Motor neuron (in vitro differentiated cells): ENCODE measurements around the gene PLEKHA3. TPM values are rescaled to one million over a fixed set of nuclear protein-coding genes. Genes with fewer than 3 reads are reported as not detected.

Experiments used
- ATAC-seq, 8 experiments: fragments of 200-7000 bp; cut with Tn5 transposase; replicated peaks in 6 of 8; 2 replicates each; pipeline ENCODE4 v1.8.0; 2021; ENCODE audit warnings: mild to moderate bottlenecking in 8 of 8, moderate library complexity in 8 of 8
- H3K27ac ChIP-seq, 2 donors: fragments of 250-450 bp; sonication (Bioruptor Pico); 2 replicates each; pipeline ENCODE4 v1.9.0; 2021; ENCODE audit warnings: antibody characterized with exemption in 2 of 2, mild to moderate bottlenecking in 2 of 2, moderate library complexity in 1 of 2
- H3K4me1 ChIP-seq, 2 donors: fragments of 250-450 bp; sonication (Bioruptor Pico); replicated peaks in 1 of 2; 2 replicates each; pipeline ENCODE4 v1.6.1; 2021; ENCODE audit warnings: antibody characterized with exemption in 2 of 2, mild to moderate bottlenecking in 2 of 2, moderate library complexity in 1 of 2
- H3K4me3 ChIP-seq, 5 donors: fragments of 250-450 bp; sonication (Bioruptor Pico); 2 replicates each; pipeline ENCODE4 v1.9.0; 2021; ENCODE audit warnings: antibody characterized with exemption in 5 of 5, mild to moderate bottlenecking in 5 of 5, moderate library complexity in 4 of 5
- WGBS, 10 experiments: fragments of 450-650 bp; shearing (Covaris generic); methylation state at CpG; one replicate each; pipeline ENCODE4 v1.0.0; 2022; 5-methylcytosine and 5-hydroxymethylcytosine counted together
- in situ Hi-C, 9 experiments: fragments of 400-800 bp; cut with MboI; loops; one replicate each; pipeline ENCODE4 v1.15.0; 2021; ENCODE audit warnings: low sequenced_read_pairs in 9 of 9, low pct_unique_long_range_greater_than_20kb in 2 of 9; ENCODE audit not compliant: unreplicated experiment in 9 of 9
- total RNA-seq, 8 experiments: library from RNA; unstranded; fragments of 300-600 nt; gene quantifications; 2 replicates each; pipeline versions ENCODE4 v1.2.3 to v1.2.4, GENCODE V29; 2022

Gene PLEKHA3
- total RNA-seq, 8 experiments from 2014 or later = 6.0 to 20.0 (median 8.5) TPM

- in situ Hi-C loops = no loop called here
- 0 to 67% (median 50%) methylated on average over 1 to 6 of the region's 6 CpGs; no CpG with 5 or more reads in 1 of the 10 experiments for WGBS, 10 experiments
- ATAC-seq = peak in 3 of 8 experiments; percentile 1 to 49 (median 2)
- no peak overlapping the region for H3K27ac ChIP-seq
- H3K4me1 ChIP-seq = peaks cover 19 to 27% of the 10 kb centered on the region in 2 donors
- H3K4me3 ChIP-seq = no peak overlapping the region
These were observed 4.2 kb downstream of the PLEKHA3 start for GRCh38 chr2:178484245-178485041.

- no peak for ATAC-seq
- WGBS, 10 experiments = 15 to 79% (median 67%) methylated on average over 2 to 3 of the region's 3 CpGs; no CpG with 5 or more reads in 3 of the 10 experiments
- in situ Hi-C loops = no loop called here
- H3K4me3 ChIP-seq = no peak overlapping the region
- H3K27ac ChIP-seq = no peak overlapping the region
- H3K4me1 ChIP-seq = peaks cover 19 to 23% of the 10 kb centered on the region in 2 donors
These were observed 5.1 kb downstream of the PLEKHA3 start for GRCh38 chr2:178485356-178485755.

GRCh38 chr2:178491612-178492011 is 11.4 kb downstream of the PLEKHA3 start:
- ATAC-seq = no peak
- no peak overlapping the region for H3K27ac ChIP-seq
- 81 to 100% (median 96%) methylated on average over 1 to 6 of the region's 6 CpGs; no CpG with 5 or more reads in 2 of the 10 experiments for WGBS, 10 experiments
- no peaks in the 10 kb centered on the region for H3K4me1 ChIP-seq
- in situ Hi-C loops = no loop called here
- H3K4me3 ChIP-seq = no peak overlapping the region

- in situ Hi-C loops = no loop called here
- no peaks in the 10 kb centered on the region for H3K4me1 ChIP-seq
- no peak for ATAC-seq
- 57 to 100% (median 89%) methylated on average over 1 to 4 of the region's 4 CpGs; no CpG with 5 or more reads in 1 of the 10 experiments for WGBS, 10 experiments
- no peak overlapping the region for H3K27ac ChIP-seq
- no peak overlapping the region for H3K4me3 ChIP-seq
These were observed 15.8 kb downstream of the PLEKHA3 start for GRCh38 chr2:178496049-178496448.

GRCh38 chr2:178498137-178498536 is 17.9 kb downstream of the PLEKHA3 start:
- H3K4me1 ChIP-seq = no peaks in the 10 kb centered on the region
- in situ Hi-C loops = no loop called here
- peak in 3 of 8 experiments; percentile 86 to 100 (median 100) for ATAC-seq

GRCh38 chr2:178499640-178500039 is 19.4 kb downstream of the PLEKHA3 start:
- no peak overlapping the region for H3K27ac ChIP-seq
- ATAC-seq = no peak
- WGBS, 10 experiments = 90 to 100% (median 100%) methylated on average over 1 to 3 of the region's 3 CpGs; no CpG with 5 or more reads in 2 of the 10 experiments
- in situ Hi-C loops = no loop called here
- no peak overlapping the region for H3K4me3 ChIP-seq
- H3K4me1 ChIP-seq = no peaks in the 10 kb centered on the region

More at GRCh38 chr2:178498137-178498536, 17.9 kb downstream of the PLEKHA3 start:
- Histone ChIP-seq H3K4me3 (no peak overlapping the region), H3K27ac (no peak overlapping the region)

GRCh38 chr2:178502751-178503150 is 22.5 kb downstream of the PLEKHA3 start:
- ATAC-seq = no peak

GRCh38 chr2:178506101-178506500 is 25.8 kb downstream of the PLEKHA3 start:
- Histone ChIP-seq H3K27ac (no peak overlapping the region), H3K4me3 (no peak overlapping the region), H3K4me1 (no peaks in the 10 kb centered on the region)
- no peak for ATAC-seq
- 63 to 100% (median 100%) methylated on average over 1 of the region's 1 CpG; no CpG with 5 or more reads in 3 of the 10 experiments for WGBS, 10 experiments
- in situ Hi-C loops = no loop called here

More at GRCh38 chr2:178502751-178503150, 22.5 kb downstream of the PLEKHA3 start:
- no peak overlapping the region for H3K4me3 ChIP-seq
- 58 to 100% (median 91%) methylated on average over 4 of the region's 4 CpGs for WGBS, 10 experiments
- H3K4me1 ChIP-seq = no peaks in the 10 kb centered on the region
- H3K27ac ChIP-seq = no peak overlapping the region
- in situ Hi-C loops = no loop called here

- H3K27ac ChIP-seq = no peak overlapping the region
- no peaks in the 10 kb centered on the region for H3K4me1 ChIP-seq
- in situ Hi-C loops = no loop called here
- 76 to 100% (median 95%) methylated on average over 1 to 2 of the region's 2 CpGs for WGBS, 10 experiments
- no peak overlapping the region for H3K4me3 ChIP-seq
- ATAC-seq = no peak
These were observed 26.3 kb downstream of the PLEKHA3 start for GRCh38 chr2:178506524-178506923.

- in situ Hi-C loops = no loop called here
- 83 to 100% (median 100%) methylated on average over 1 of the region's 1 CpG for WGBS, 10 experiments
- no peak overlapping the region for H3K27ac ChIP-seq
- no peaks in the 10 kb centered on the region for H3K4me1 ChIP-seq
- H3K4me3 ChIP-seq = no peak overlapping the region
- ATAC-seq = no peak
These were observed 26.7 kb downstream of the PLEKHA3 start for GRCh38 chr2:178506949-178507348.

- Histone ChIP-seq H3K27ac (no peak overlapping the region), H3K4me3 (no peak overlapping the region), H3K4me1 (no peaks in the 10 kb centered on the region)
- in situ Hi-C loops = no loop called here
- WGBS, 10 experiments = 88 to 100% (median 100%) methylated on average over 1 of the region's 2 CpGs; no CpG with 5 or more reads in 6 of the 10 experiments
- no peak for ATAC-seq
These were observed 28.4 kb downstream of the PLEKHA3 start for GRCh38 chr2:178508646-178509045.

- WGBS, 10 experiments = 45 to 100% (median 88%) methylated on average over 1 to 6 of the region's 6 CpGs; no CpG with 5 or more reads in 1 of the 10 experiments
- peak in 1 of 8 experiments; percentile 64 for ATAC-seq
- in situ Hi-C loops = no loop called here
These were observed 30.1 kb downstream of the PLEKHA3 start for GRCh38 chr2:178510384-178510783.

GRCh38 chr2:178512484-178512883 is 32.2 kb downstream of the PLEKHA3 start:
- 0 to 100% (median 40%) methylated on average over 1 to 2 of the region's 2 CpGs; no CpG with 5 or more reads in 1 of the 10 experiments for whole genome bisulfite sequencing, 10 experiments
- H3K4me1 ChIP-seq = no peaks in the 10 kb centered on the region
- in situ Hi-C loops = no loop called here

More at GRCh38 chr2:178510384-178510783, 30.1 kb downstream of the PLEKHA3 start:
- Histone ChIP-seq H3K27ac (no peak overlapping the region), H3K4me1 (no peaks in the 10 kb centered on the region), H3K4me3 (no peak overlapping the region)

More at GRCh38 chr2:178512484-178512883, 32.2 kb downstream of the PLEKHA3 start:
- Histone ChIP-seq H3K27ac (no peak overlapping the region), H3K4me3 (no peak overlapping the region)
- peak in 3 of 8 experiments; percentile 51 to 63 (median 52) for ATAC-seq
